K562 (cell line): Measurements from ENCODE around the gene CXCR5. TPM values are rescaled to one million over a fixed set of nuclear protein-coding genes. Genes with fewer than 3 reads are reported as not detected.

ENCODE experiments used
- CEBPB ChIP-seq: fragments of 450-650 bp; IDR thresholded peaks from 2 replicates; pipeline ENCODE4 v1.6.1; 2016; ENCODE audit warnings: missing genetic modification characterization, missing compliant biosample characterization
- ELF1 ChIP-seq: fragments of 200-800 bp; sonication (Bioruptor generic); IDR thresholded peaks from 2 replicates; pipeline ENCODE4 v1.6.1; 2016; ENCODE audit warnings: missing genetic modification characterization, missing compliant biosample characterization
- ELK1 ChIP-seq: sonication (generic); formaldehyde crosslinking; IDR thresholded peaks from 2 replicates; pipeline ENCODE4 v1.8.1; 2022; ENCODE audit warnings: missing genetic modification reagents
- ETV6 ChIP-seq, 3 experiments: fragments of 150-350 bp in 1 of 3; sonication (generic) in 1 of 3; formaldehyde crosslinking in 1 of 3; IDR thresholded peaks; 2 replicates each; pipeline versions ENCODE4 v1.6.1 to v1.8.0; 2014 to 2022; ENCODE audit warnings: borderline replicate concordance in 2 of 3, low read depth in 2 of 3, antibody characterized with exemption in 1 of 3, low read length in 1 of 3, mild to moderate bottlenecking in 1 of 3, missing genetic modification reagents in 1 of 3
- HDAC1 ChIP-seq, 2 experiments: fragments of 450-650 bp; IDR thresholded peaks; 2 replicates each; pipeline ENCODE4 v1.6.1; 2016 to 2017; ENCODE audit warnings: inconsistent platforms in 1 of 2, mild to moderate bottlenecking in 1 of 2, moderate library complexity in 1 of 2
- HNRNPH1 ChIP-seq: fragments of 200-400 bp; formaldehyde crosslinking; optimal IDR thresholded peaks from 2 replicates; pipeline ENCODE3; 2017; ENCODE audit warnings: low read depth, mild to moderate bottlenecking, low read length, moderate library complexity
- KDM5B ChIP-seq: fragments of 200-600 bp; sonication (generic); IDR thresholded peaks from 2 replicates; pipeline ENCODE4 v1.6.1; 2012; ENCODE audit warnings: low read depth, mild to moderate bottlenecking, moderate library complexity, low read length, control low read depth, inconsistent platforms; ENCODE audit not compliant: insufficient replicate concordance
- L3MBTL2 ChIP-seq: fragments of 450-650 bp; IDR thresholded peaks from 2 replicates; pipeline ENCODE4 v1.6.1; 2016; ENCODE audit warnings: mild to moderate bottlenecking, moderate library complexity
- MBD1 ChIP-seq: fragments of 250-450 bp; sonication (Bioruptor Pico); IDR thresholded peaks from 2 replicates; pipeline ENCODE4 v1.8.0; 2022; ENCODE audit warnings: inconsistent platforms
- MTA1 ChIP-seq: fragments of 450-650 bp; IDR thresholded peaks from 2 replicates; pipeline ENCODE4 v1.6.1; 2017; ENCODE audit warnings: borderline replicate concordance
- MTA2 ChIP-seq: fragments of 450-650 bp; IDR thresholded peaks from 2 replicates; pipeline ENCODE4 v1.6.1; 2016; ENCODE audit warnings: low read depth
- NCOA2 ChIP-seq, 2 experiments: fragments of 450-650 bp; IDR thresholded peaks; 2 replicates each; pipeline ENCODE4 v1.6.1; 2018; ENCODE audit warnings: mild to moderate bottlenecking in 2 of 2, moderate library complexity in 1 of 2; ENCODE audit not compliant: partially characterized antibody in 2 of 2
- NCOR1 ChIP-seq: fragments of 450-650 bp; IDR thresholded peaks from 2 replicates; pipeline ENCODE4 v1.6.1; 2016; ENCODE audit warnings: mild to moderate bottlenecking, moderate library complexity
- NEUROD1 ChIP-seq: fragments of 150-350 bp; IDR thresholded peaks from 2 replicates; pipeline ENCODE4 v1.6.1; 2014; ENCODE audit warnings: borderline replicate concordance, low read length, low read depth; ENCODE audit not compliant: partially characterized antibody
- PHF8 ChIP-seq: fragments of 200-600 bp; sonication (generic); IDR thresholded peaks from 2 replicates; pipeline ENCODE4 v1.6.1; 2012; ENCODE audit warnings: mixed run types, mild to moderate bottlenecking, inconsistent platforms, low read length, moderate library complexity, borderline replicate concordance
- PKNOX1 ChIP-seq: fragments of 450-650 bp; IDR thresholded peaks from 2 replicates; pipeline ENCODE4 v1.6.1; 2016
- RB1 ChIP-seq: fragments of 450-650 bp; IDR thresholded peaks from 2 replicates; pipeline ENCODE4 v1.6.1; 2017; ENCODE audit warnings: low read depth, mild to moderate bottlenecking
- RCOR1 ChIP-seq, 2 experiments: IDR thresholded peaks; 2 replicates each; pipeline ENCODE4 v1.6.1; 2012; ENCODE audit warnings: low read depth in 2 of 2, low read length in 2 of 2, borderline replicate concordance in 1 of 2, improper control_type of control experiment in 1 of 2
- RFX1 ChIP-seq: fragments of 450-650 bp; IDR thresholded peaks from 2 replicates; pipeline ENCODE4 v1.6.1; 2016; ENCODE audit warnings: mild to moderate bottlenecking, moderate library complexity
- SLC30A9 ChIP-seq: fragments of 250-450 bp; sonication (Bioruptor Pico); IDR thresholded peaks from 2 replicates; pipeline ENCODE4 v1.8.0; 2022; ENCODE audit warnings: mild to moderate bottlenecking, moderate library complexity
- SMAD4 ChIP-seq: fragments of 250-450 bp; sonication (Bioruptor Pico); conservative IDR thresholded peaks from 2 replicates; pipeline ENCODE4 v1.8.0; 2021; ENCODE audit warnings: inconsistent platforms, mild to moderate bottlenecking, moderate library complexity
- SMARCC2 ChIP-seq: fragments of 450-650 bp; IDR thresholded peaks from 2 replicates; pipeline ENCODE4 v1.6.1; 2017; ENCODE audit warnings: antibody characterized with exemption, moderate library complexity, mild to moderate bottlenecking, low read depth
- ZBTB7A ChIP-seq: IDR thresholded peaks from 2 replicates; pipeline ENCODE4 v1.6.1; 2011; ENCODE audit warnings: low read depth, mild to moderate bottlenecking, low read length, moderate library complexity, borderline replicate concordance; ENCODE audit not compliant: control insufficient read depth
- ZNF140 ChIP-seq: fragments of 250-450 bp; sonication (Bioruptor Pico); IDR thresholded peaks from 2 replicates; pipeline ENCODE4 v1.8.0; 2021; ENCODE audit warnings: moderate library complexity, mild to moderate bottlenecking, inconsistent platforms
- ZNF561 ChIP-seq: fragments of 450-650 bp; formaldehyde crosslinking; conservative IDR thresholded peaks from 2 replicates; pipeline ENCODE4 v1.4.0; 2020; ENCODE audit warnings: mild to moderate bottlenecking, moderate library complexity
- polyA plus RNA-seq, 8 experiments: library from polyadenylated mRNA; depleted of rRNA in 4 of 8; stranded (reverse) in 5 of 8; unstranded in 3 of 8; fragments of >200 nt; fragmentation: Nextera tagmentation in 2 of 8; fragmentation: Illumina TruSeq in 1 of 8; extraction: Ambion mirVana in 2 of 8; extraction: Trizol in 1 of 8; gene quantifications; 2 replicates each; pipeline versions ENCODE4 v1.2.1 to v1.2.3, GENCODE V29; 2011 to 2014; ENCODE audit warnings: inconsistent platforms in 1 of 8, missing spikeins in 1 of 8
- total RNA-seq, 7 experiments: library from RNA; depleted of rRNA in 6 of 7; stranded (reverse); fragments of >200 nt in 6 of 7; fragmentation: Illumina TruSeq in 2 of 7; extraction: Trizol in 2 of 7; gene quantifications; 2 replicates each; pipeline versions ENCODE4 v1.2.1 to v1.2.3, GENCODE V29; 2011 to 2021; ENCODE audit warnings: low replicate concordance in 1 of 7

Gene CXCR5
- total and polyA plus RNA-seq, 9 of the 15 experiments (the other 6 are each of a cell fraction or from before 2014, with no cell fraction given): 0.03 to 0.06 TPM; not detected in 7

- peak; percentile 70 for TF ChIP-seq ELF1 (tag)
- TF ChIP-seq ZBTB7A: peak; percentile 31; the same call in 1 of the 2 replicates
- peak; percentile 88 for TF ChIP-seq CEBPB (tag)
- TF ChIP-seq SLC30A9 (CRISPR knock-in tag): no peak
- TF ChIP-seq ZNF561 (CRISPR knock-in tag): no peak
- peak; percentile 14 for TF ChIP-seq NEUROD1
- TF ChIP-seq SMARCC2: no peak
- no peak for TF ChIP-seq MTA2
- TF ChIP-seq L3MBTL2: no peak
- TF ChIP-seq RCOR1 (IDR thresholded peaks at IDR 0.05; ENCODE audit: borderline replicate concordance in 1 of 2, low read depth in 2 of 2, low read length in 2 of 2): peak in 1 of 2 experiments; percentile 31; a peak in 1 of 4 replicates
- peak; percentile 16; the same call in 1 of the 2 replicates for TF ChIP-seq MTA1
- TF ChIP-seq SMAD4 (CRISPR knock-in tag): peak; percentile 46
- TF ChIP-seq PKNOX1: peak; percentile 5; the same call in 1 of the 2 replicates
- TF ChIP-seq MBD1 (CRISPR knock-in tag): no peak
- TF ChIP-seq RB1: peak; percentile 45; the same call in 1 of the 2 replicates
- no peak for TF ChIP-seq RFX1
- TF ChIP-seq HDAC1 (IDR thresholded peaks at IDR 0.05): 0 out of 4 replicates have a peak, but pooled peaks of 1 of the 2 experiments have one; percentile 6
- no peak for TF ChIP-seq ZNF140 (CRISPR knock-in tag)
- TF ChIP-seq NCOR1: no peak
- TF ChIP-seq PHF8: peak; percentile 37; the same call in 1 of the 2 replicates
- no peak for TF ChIP-seq HNRNPH1
- no peak for TF ChIP-seq ELK1 (CRISPR knock-in tag)
- no peak for TF ChIP-seq ETV6 (IDR thresholded peaks at IDR 0.05; ENCODE audit: borderline replicate concordance in 1 of 2, low read depth in 2 of 2, low read length in 1 of 2)
- no peak for TF ChIP-seq ETV6 (CRISPR knock-in tag; IDR thresholded peaks at IDR 0.05; ENCODE audit: borderline replicate concordance)
- no peak for TF ChIP-seq NCOA2 (IDR thresholded peaks at IDR 0.05; ENCODE audit: partially characterized antibody in 2 of 2)
- peak; percentile 23 for TF ChIP-seq KDM5B
Measured at GRCh38 chr11:118929501-118930093, 45.9 kb downstream of the CXCR5 start (continued).
